Ectodermal cell (in vitro differentiated cells): ENCODE data around the gene CAPN1.
"Not testable (repeated sequence)": the region's sequence is repeated elsewhere in the genome, so short reads cannot be mapped to it uniquely, and the experiment has no call there.

ENCODE experiments used
- H3K27ac ChIP-seq: 2 replicates; pipeline ENCODE4 v1.7.0; 2013; ENCODE audit warnings: mild to moderate bottlenecking, low read depth, low read length; ENCODE audit not compliant: insufficient read depth, poor library complexity, severe bottlenecking
- H3K27me3 ChIP-seq: 2 replicates; pipeline ENCODE4 v1.7.0; 2013; ENCODE audit warnings: mild to moderate bottlenecking, low read length; ENCODE audit not compliant: insufficient read depth, control insufficient read depth, poor library complexity, severe bottlenecking
- H3K36me3 ChIP-seq: one replicate; pipeline ENCODE4 v1.7.0; 2013; ENCODE audit warnings: low read length; ENCODE audit not compliant: control insufficient read depth, insufficient read depth
- H3K4me1 ChIP-seq: one replicate; pipeline ENCODE4 v1.7.0; 2013; ENCODE audit warnings: low read length; ENCODE audit not compliant: control insufficient read depth, insufficient read depth
- H3K4me3 ChIP-seq: 2 replicates; pipeline ENCODE4 v1.7.0; 2013; ENCODE audit warnings: low read depth, low read length, control low read depth; ENCODE audit not compliant: insufficient read depth
- H3K9me3 ChIP-seq: 2 replicates; pipeline ENCODE4 v1.7.0; 2013; ENCODE audit warnings: mild to moderate bottlenecking, low read length, moderate library complexity; ENCODE audit not compliant: control insufficient read depth
- WGBS, 2 experiments: methylation state at CpG; one replicate each; pipeline ENCODE4 v1.1.7; 2013; ENCODE audit warnings: missing lambda C conversion rate in 2 of 2; 5-methylcytosine and 5-hydroxymethylcytosine counted together

CAPN1 gene

GRCh38 chr11:65159012-65159411 is 22.7 kb upstream of the CAPN1 start:
- no peaks in the 10 kb centered on the region for H3K4me1 ChIP-seq
- 93 to 98% methylated on average over 4 to 5 of the region's 5 CpGs for WGBS, 2 experiments
- H3K36me3 ChIP-seq = no peaks in the 10 kb centered on the region
- H3K27ac ChIP-seq = no peak overlapping the region
- H3K4me3 ChIP-seq = no peak overlapping the region
- no peaks in the 10 kb centered on the region for H3K9me3 ChIP-seq
- no peaks in the 10 kb centered on the region for H3K27me3 ChIP-seq

GRCh38 chr11:65160643-65161042 is 21.1 kb upstream of the CAPN1 start:
- H3K36me3 ChIP-seq = no peaks in the 10 kb centered on the region
- 76 to 84% methylated on average over 2 to 3 of the region's 3 CpGs for WGBS, 2 experiments
- no peak overlapping the region for H3K4me3 ChIP-seq
- no peaks in the 10 kb centered on the region for H3K27me3 ChIP-seq
- H3K9me3 ChIP-seq = no peaks in the 10 kb centered on the region
- no peaks in the 10 kb centered on the region for H3K4me1 ChIP-seq
- H3K27ac ChIP-seq = no peak overlapping the region

- WGBS, 2 experiments = 86 to 96% methylated on average over 1 to 2 of the region's 2 CpGs
- Histone ChIP-seq H3K4me3 (no peak overlapping the region), H3K4me1 (no peaks in the 10 kb centered on the region), H3K27ac (no peak overlapping the region), H3K36me3 (no peaks in the 10 kb centered on the region), H3K9me3 (no peaks in the 10 kb centered on the region), H3K27me3 (no peaks in the 10 kb centered on the region)
Measured at GRCh38 chr11:65163684-65164083, 18.0 kb upstream of the CAPN1 start.

- 91% methylated on average over 30 of the region's 31 CpGs for WGBS, 2 experiments
- Histone ChIP-seq H3K27ac (no peak overlapping the region), H3K4me1 (no peaks in the 10 kb centered on the region), H3K27me3 (no peaks in the 10 kb centered on the region), H3K36me3 (no peaks in the 10 kb centered on the region), H3K4me3 (no peak overlapping the region), H3K9me3 (no peaks in the 10 kb centered on the region)
Measured at GRCh38 chr11:65165410-65166317, 16.1 kb upstream of the CAPN1 start.

- WGBS, 2 experiments = 92 to 99% methylated on average over 2 of the region's 3 CpGs
- no peaks in the 10 kb centered on the region for H3K9me3 ChIP-seq
- no peak overlapping the region for H3K4me3 ChIP-seq
- no peak overlapping the region for H3K27ac ChIP-seq
- H3K27me3 ChIP-seq = no peaks in the 10 kb centered on the region
- H3K36me3 ChIP-seq = no peaks in the 10 kb centered on the region
- no peaks in the 10 kb centered on the region for H3K4me1 ChIP-seq
Measured at GRCh38 chr11:65166893-65167292, 14.8 kb upstream of the CAPN1 start.

- H3K36me3 ChIP-seq = no peaks in the 10 kb centered on the region
- H3K27me3 ChIP-seq = no peaks in the 10 kb centered on the region
- no peaks in the 10 kb centered on the region for H3K9me3 ChIP-seq
- no peak overlapping the region for H3K27ac ChIP-seq
- 92 to 94% methylated on average over 3 of the region's 3 CpGs for WGBS, 2 experiments
- H3K4me1 ChIP-seq = no peaks in the 10 kb centered on the region
- no peak overlapping the region for H3K4me3 ChIP-seq
Measured at GRCh38 chr11:65167656-65168055, 14.1 kb upstream of the CAPN1 start.

- no peak overlapping the region for H3K27ac ChIP-seq
- 87 to 92% methylated on average over 11 of the region's 11 CpGs for WGBS, 2 experiments
- no peaks in the 10 kb centered on the region for H3K36me3 ChIP-seq
- H3K4me1 ChIP-seq = no peaks in the 10 kb centered on the region
- no peaks in the 10 kb centered on the region for H3K27me3 ChIP-seq
- H3K9me3 ChIP-seq = no peaks in the 10 kb centered on the region
- H3K4me3 ChIP-seq = no peak overlapping the region
Measured at GRCh38 chr11:65169164-65169641, 12.5 kb upstream of the CAPN1 start.

- no peak within 1 kb of the TSS for H3K4me3 ChIP-seq
Measured at GRCh38 chr11:65170058-65170534, 11.6 kb upstream of the CAPN1 start, which contains the start of gene SPDYC. Gene SPDYC (plus strand): TSS chr11:65170233. CDS start chr11:65171358, 1,125 bp downstream.

GRCh38 chr11:65172600-65172999 is 9.1 kb upstream of the CAPN1 start:
- Histone ChIP-seq H3K4me3 (no peak overlapping the region), H3K27ac (no peak overlapping the region), H3K9me3 (no peaks in the 10 kb centered on the region), H3K4me1 (no peaks in the 10 kb centered on the region), H3K27me3 (no peaks in the 10 kb centered on the region), H3K36me3 (no peaks in the 10 kb centered on the region)
- WGBS, 2 experiments = 85 to 91% methylated on average over 10 of the region's 10 CpGs

More at GRCh38 chr11:65170058-65170534, 11.6 kb upstream of the CAPN1 start, which contains the start of gene SPDYC:
- H3K27ac ChIP-seq = no peak within 1 kb of the TSS
- no peaks in the 10 kb centered on the region for H3K4me1 ChIP-seq
- H3K27me3 ChIP-seq = no peaks in the 10 kb centered on the region
- no peaks in the 10 kb centered on the region for H3K36me3 ChIP-seq
- no peaks in the 10 kb centered on the region for H3K9me3 ChIP-seq
- WGBS, 2 experiments = 84 to 85% methylated on average over 21 of the region's 21 CpGs

- H3K36me3 ChIP-seq, H3K4me1 ChIP-seq, H3K4me3 ChIP-seq, H3K9me3 ChIP-seq, H3K27ac ChIP-seq, H3K27me3 ChIP-seq: not testable (repeated sequence)
- WGBS, 2 experiments = 66 to 70% methylated on average over 2 of the region's 2 CpGs
Measured at GRCh38 chr11:65174571-65175010, 7.1 kb upstream of the CAPN1 start.
